IgD-negative memory B cell (primary cell): Measurements from ENCODE around the gene CUBN. TPM values are rescaled to one million over a fixed set of nuclear protein-coding genes. Genes with fewer than 3 reads are reported as not detected.
A peak's percentile ranks its signal among the peaks of the same experiment; 100 is the strongest.

ENCODE experiments used
- H3K27ac Mint-ChIP-seq, 3 donors: one replicate each; pipeline ENCODE4 v1.8.0; 2020 to 2022; ENCODE audit warnings: mild to moderate bottlenecking in 3 of 3, mixed read lengths in 3 of 3, moderate library complexity in 1 of 3
- H3K27me3 Mint-ChIP-seq: one replicate; pipeline ENCODE4 v1.8.0; 2021; ENCODE audit warnings: mixed read lengths
- H3K36me3 Mint-ChIP-seq: one replicate; pipeline ENCODE4 v1.8.0; 2020; ENCODE audit warnings: mild to moderate bottlenecking, mixed read lengths
- H3K4me1 Mint-ChIP-seq, 3 donors: one replicate each; pipeline ENCODE4 v1.8.0; 2020 to 2022; ENCODE audit warnings: mixed read lengths in 3 of 3, mild to moderate bottlenecking in 1 of 3
- H3K4me3 Mint-ChIP-seq, 4 donors: one replicate each; pipeline ENCODE4 v1.8.0; 2020 to 2022; ENCODE audit warnings: mild to moderate bottlenecking in 4 of 4, mixed read lengths in 4 of 4, moderate library complexity in 3 of 4
- H3K9me3 Mint-ChIP-seq, 3 donors: one replicate each; pipeline ENCODE4 v1.8.0; 2020 to 2021; ENCODE audit warnings: mixed read lengths in 3 of 3, mild to moderate bottlenecking in 1 of 3
- polyA plus RNA-seq: library from polyadenylated mRNA; unstranded; fragments of 300-500 nt; fragmentation: Illumina TruSeq; gene quantifications from one replicate; pipeline ENCODE4 v1.2.3, GENCODE V29; 2021

CUBN gene
- polyA plus RNA-seq, 1 donor from 2014 or later: not detected

- Mint-ChIP-seq H3K4me1 (peaks cover 14 to 17% (median 14%) of the 10 kb centered on the region in 3 donors), H3K27ac (peak overlapping the region in 1 of 3 donors; percentile 58), H3K4me3 (no peak overlapping the region), H3K36me3 (peaks cover 1% of the 10 kb centered on the region), H3K27me3 (peaks cover 3% of the 10 kb centered on the region), H3K9me3 (no peaks in the 10 kb centered on the region)
These were observed 95.9 kb downstream of the CUBN start for GRCh38 chr10:17033529-17034260.

GRCh38 chr10:17031637-17032635 lies 97.7 kb downstream of the CUBN start:
- H3K36me3 Mint-ChIP-seq: peaks cover 1% of the 10 kb centered on the region
- no peak overlapping the region for H3K4me3 Mint-ChIP-seq
- peaks cover 3% of the 10 kb centered on the region for H3K27me3 Mint-ChIP-seq
- peaks cover 15 to 21% (median 19%) of the 10 kb centered on the region in 3 donors for H3K4me1 Mint-ChIP-seq
- H3K9me3 Mint-ChIP-seq: no peaks in the 10 kb centered on the region
- H3K27ac Mint-ChIP-seq: peak overlapping the region in 1 of 3 donors; percentile 62

GRCh38 chr10:17029581-17030271 lies 99.9 kb downstream of the CUBN start:
- Mint-ChIP-seq H3K4me1 (peaks cover 15 to 30% (median 24%) of the 10 kb centered on the region in 3 donors), H3K36me3 (peaks cover 4% of the 10 kb centered on the region), H3K27me3 (peaks cover 8% of the 10 kb centered on the region), H3K4me3 (peak overlapping the region; percentile 57 to 83 (median 72)), H3K9me3 (peaks cover 0 to 2% (median 1%) of the 10 kb centered on the region in 3 donors), H3K27ac (peak overlapping the region in 2 of 3 donors; percentile 47 to 68)

- Mint-ChIP-seq H3K4me3 (peak overlapping the region; percentile 57 to 83 (median 72)), H3K27ac (peak overlapping the region in 2 of 3 donors; percentile 13 to 68), H3K36me3 (peaks cover 4% of the 10 kb centered on the region), H3K4me1 (peaks cover 15 to 30% (median 24%) of the 10 kb centered on the region in 3 donors), H3K9me3 (peaks cover 0 to 2% (median 1%) of the 10 kb centered on the region in 3 donors), H3K27me3 (peaks cover 8% of the 10 kb centered on the region)
These were observed 100.4 kb downstream of the CUBN start for GRCh38 chr10:17029239-17029580.

GRCh38 chr10:17028798-17029197 lies 100.8 kb downstream of the CUBN start:
- Mint-ChIP-seq H3K36me3 (peaks cover 4% of the 10 kb centered on the region), H3K27ac (no peak overlapping the region), H3K4me3 (peak overlapping the region in 1 of 4 donors; percentile 17), H3K9me3 (peaks cover 0 to 2% (median 1%) of the 10 kb centered on the region in 3 donors), H3K4me1 (peaks cover 15 to 33% (median 28%) of the 10 kb centered on the region in 3 donors), H3K27me3 (peaks cover 8% of the 10 kb centered on the region)

GRCh38 chr10:17026686-17027485 lies 102.7 kb downstream of the CUBN start:
- H3K4me1 Mint-ChIP-seq: peaks cover 16 to 33% (median 25%) of the 10 kb centered on the region in 3 donors
- no peak overlapping the region for H3K4me3 Mint-ChIP-seq
- peak overlapping the region in 1 of 3 donors; percentile 76 for H3K27ac Mint-ChIP-seq
- H3K9me3 Mint-ChIP-seq: peaks cover 0 to 2% (median 1%) of the 10 kb centered on the region in 3 donors
- H3K36me3 Mint-ChIP-seq: peaks cover 4% of the 10 kb centered on the region
- peaks cover 8% of the 10 kb centered on the region for H3K27me3 Mint-ChIP-seq

GRCh38 chr10:17025444-17026295 lies 103.9 kb downstream of the CUBN start:
- Mint-ChIP-seq H3K4me3 (peak overlapping the region in 1 of 4 donors; percentile 6), H3K36me3 (peaks cover 4% of the 10 kb centered on the region), H3K4me1 (peaks cover 16 to 33% (median 25%) of the 10 kb centered on the region in 3 donors), H3K27ac (no peak overlapping the region), H3K27me3 (peaks cover 8% of the 10 kb centered on the region), H3K9me3 (peaks cover 0 to 2% (median 1%) of the 10 kb centered on the region in 3 donors)

GRCh38 chr10:17024461-17024860 lies 105.2 kb downstream of the CUBN start:
- Mint-ChIP-seq H3K4me1 (peaks cover 14 to 28% (median 22%) of the 10 kb centered on the region in 3 donors), H3K27ac (no peak overlapping the region), H3K27me3 (peaks cover 6% of the 10 kb centered on the region)

GRCh38 chr10:17023386-17024298 lies 106.0 kb downstream of the CUBN start:
- Mint-ChIP-seq H3K27me3 (peaks cover 6% of the 10 kb centered on the region), H3K4me1 (peaks cover 6 to 21% (median 15%) of the 10 kb centered on the region in 3 donors), H3K9me3 (peaks cover 1 to 5% (median 2%) of the 10 kb centered on the region in 3 donors), H3K4me3 (peak overlapping the region in 2 of 4 donors; percentile 14 to 61), H3K36me3 (peaks cover 4% of the 10 kb centered on the region), H3K27ac (peak overlapping the region in 2 of 3 donors; percentile 2 to 82)

More at GRCh38 chr10:17024461-17024860, 105.2 kb downstream of the CUBN start:
- peak overlapping the region in 1 of 4 donors; percentile 55 for H3K4me3 Mint-ChIP-seq
- H3K9me3 Mint-ChIP-seq: peaks cover under 1 to 2% (median 1%) of the 10 kb centered on the region in 3 donors
- H3K36me3 Mint-ChIP-seq: peaks cover 4% of the 10 kb centered on the region

- Mint-ChIP-seq H3K36me3 (peaks cover 4% of the 10 kb centered on the region), H3K27me3 (peaks cover 6% of the 10 kb centered on the region), H3K27ac (peak overlapping the region in 1 of 3 donors; percentile 82), H3K4me3 (peak overlapping the region in 1 of 4 donors; percentile 9), H3K9me3 (peaks cover 1 to 5% (median 2%) of the 10 kb centered on the region in 3 donors), H3K4me1 (peaks cover 5 to 21% (median 14%) of the 10 kb centered on the region in 3 donors)
These were observed 106.7 kb downstream of the CUBN start for GRCh38 chr10:17022896-17023295.

- H3K36me3 Mint-ChIP-seq: peaks cover 6% of the 10 kb centered on the region
- peaks cover 6% of the 10 kb centered on the region for H3K27me3 Mint-ChIP-seq
- H3K27ac Mint-ChIP-seq: no peak overlapping the region
- peaks cover 5 to 20% (median 14%) of the 10 kb centered on the region in 3 donors for H3K4me1 Mint-ChIP-seq
- H3K9me3 Mint-ChIP-seq: peaks cover 2 to 5% (median 3%) of the 10 kb centered on the region in 3 donors
- H3K4me3 Mint-ChIP-seq: no peak overlapping the region
These were observed 107.2 kb downstream of the CUBN start for GRCh38 chr10:17022466-17022825.
